Hepatocyte (in vitro differentiated cells): ENCODE measurements around the gene ADAMTSL3. TPM values are rescaled to one million over a fixed set of nuclear protein-coding genes. Genes with fewer than 3 reads are reported as not detected.

ENCODE experiments used
- DNase-seq: peaks from one replicate; pipeline ENCODE4 v3.0.0-alpha.2; 2016; ENCODE audit warnings: low spot score
- H2AFZ ChIP-seq: fragments of 200-600 bp; sonication (generic); 2 replicates; pipeline ENCODE4 v1.6.0; 2016; ENCODE audit warnings: antibody characterized with exemption, mild to moderate bottlenecking
- H3K27ac ChIP-seq: fragments of 200-600 bp; sonication (generic); 2 replicates; pipeline ENCODE4 v1.5.1; 2016; ENCODE audit warnings: mild to moderate bottlenecking
- H3K27me3 ChIP-seq: fragments of 200-600 bp; sonication (generic); 2 replicates; pipeline ENCODE4 v1.6.1; 2016
- H3K36me3 ChIP-seq: fragments of 200-600 bp; sonication (generic); replicated peaks from 2 replicates; pipeline ENCODE4 v1.5.1; 2016; ENCODE audit warnings: low read depth; ENCODE audit not compliant: insufficient read depth
- H3K4me1 ChIP-seq: fragments of 200-600 bp; sonication (generic); 2 replicates; pipeline ENCODE4 v1.5.1; 2016; ENCODE audit warnings: mild to moderate bottlenecking, moderate library complexity; ENCODE audit not compliant: insufficient read depth
- H3K4me2 ChIP-seq: fragments of 200-600 bp; sonication (generic); 2 replicates; pipeline ENCODE4 v1.6.0; 2016
- H3K4me3 ChIP-seq: fragments of 200-600 bp; sonication (generic); 2 replicates; pipeline ENCODE4 v1.5.1; 2016; ENCODE audit warnings: mild to moderate bottlenecking
- H3K79me2 ChIP-seq: fragments of 200-600 bp; sonication (generic); 2 replicates; pipeline ENCODE4 v1.6.0; 2017; ENCODE audit warnings: mild to moderate bottlenecking
- H3K9me2 ChIP-seq: fragments of 200-600 bp; sonication (generic); replicated peaks from 2 replicates; pipeline ENCODE4 v1.6.0; 2017; ENCODE audit warnings: mild to moderate bottlenecking; ENCODE audit not compliant: insufficient read depth
- H3K9me3 ChIP-seq: fragments of 200-600 bp; sonication (generic); 2 replicates; pipeline ENCODE4 v1.5.1; 2016; ENCODE audit warnings: low read depth, mild to moderate bottlenecking
- H4K20me1 ChIP-seq: fragments of 200-600 bp; sonication (generic); 2 replicates; pipeline ENCODE4 v1.6.0; 2016; ENCODE audit warnings: mild to moderate bottlenecking; ENCODE audit not compliant: insufficient read depth, poor library complexity, severe bottlenecking
- CTCF ChIP-seq: fragments of 200-600 bp; sonication (generic); IDR thresholded peaks from 2 replicates; pipeline ENCODE4 v1.5.1; 2016; ENCODE audit warnings: antibody characterized with exemption, mild to moderate bottlenecking; ENCODE audit not compliant: poor library complexity
- EZH2 ChIP-seq: fragments of 200-600 bp; sonication (generic); IDR thresholded peaks from 2 replicates; pipeline ENCODE4 v1.6.1; 2016; ENCODE audit warnings: antibody characterized with exemption, mild to moderate bottlenecking, borderline replicate concordance
- EZH2phosphoT487 ChIP-seq: fragments of 200-600 bp; sonication (generic); IDR thresholded peaks from one replicate; pipeline ENCODE4 v1.6.1; 2018; ENCODE audit warnings: antibody characterized with exemption, mild to moderate bottlenecking, low read depth, moderate library complexity; ENCODE audit not compliant: unreplicated experiment, severe bottlenecking
- WGBS: methylation state at CpG from one replicate; pipeline ENCODE4 v1.1.6; 2016; ENCODE audit warnings: low lambda C conversion rate; ENCODE audit errors: missing lambda C conversion rate; 5-methylcytosine and 5-hydroxymethylcytosine counted together
- polyA plus RNA-seq: library from polyadenylated mRNA; unstranded; fragments of >200 nt; fragmentation: Nextera tagmentation; extraction: Ambion mirVana; gene quantifications from 2 replicates; pipeline ENCODE4 v1.2.1, GENCODE V29; 2016
- total RNA-seq: library from RNA; depleted of rRNA; stranded (reverse); fragments of >200 nt; gene quantifications from 2 replicates; pipeline ENCODE4 v1.2.3, GENCODE V29; 2014

Gene ADAMTSL3
- total and polyA plus RNA-seq, 2 experiments from 2014 or later: 5.0 to 5.2 TPM

GRCh38 chr15:83881156-83881555 is 227.2 kb downstream of the ADAMTSL3 start:
- H3K27ac ChIP-seq: no peak overlapping the region
- no peaks in the 10 kb centered on the region for H3K36me3 ChIP-seq
- H2AFZ ChIP-seq: no peak overlapping the region
- no peaks in the 10 kb centered on the region for H3K4me1 ChIP-seq
- TF ChIP-seq EZH2phosphoT487: no peak
- TF ChIP-seq EZH2: no peak
- no peak overlapping the region for H3K4me3 ChIP-seq
- 85% methylated on average over 3 of the region's 3 CpGs for WGBS
- no peaks in the 10 kb centered on the region for H3K27me3 ChIP-seq
- no peaks in the 10 kb centered on the region for H3K9me2 ChIP-seq
- no peak for DNase-seq
- H3K4me2 ChIP-seq: no peak overlapping the region
- H3K9me3 ChIP-seq: no peaks in the 10 kb centered on the region
- no peaks in the 10 kb centered on the region for H4K20me1 ChIP-seq
- H3K79me2 ChIP-seq: no peaks in the 10 kb centered on the region

- Histone ChIP-seq H4K20me1 (no peaks in the 10 kb centered on the region), H3K9me2 (no peaks in the 10 kb centered on the region), H3K79me2 (no peaks in the 10 kb centered on the region), H3K27ac (no peak overlapping the region), H3K4me1 (no peaks in the 10 kb centered on the region), H3K27me3 (no peaks in the 10 kb centered on the region), H3K4me2 (no peak overlapping the region), H3K9me3 (no peaks in the 10 kb centered on the region), H2AFZ (no peak overlapping the region), H3K36me3 (no peaks in the 10 kb centered on the region), H3K4me3 (no peak overlapping the region)
- TF ChIP-seq CTCF (no peak), EZH2phosphoT487 (no peak), EZH2 (no peak)
- DNase-seq: no peak
- WGBS: 90% methylated on average over 2 of the region's 2 CpGs
Measured at GRCh38 chr15:83886321-83886720, 232.4 kb downstream of the ADAMTSL3 start.

- DNase-seq: no peak
- H3K9me2 ChIP-seq: no peaks in the 10 kb centered on the region
- 86% methylated on average over 2 of the region's 2 CpGs for WGBS
- no peaks in the 10 kb centered on the region for H3K27me3 ChIP-seq
- no peaks in the 10 kb centered on the region for H4K20me1 ChIP-seq
- H3K27ac ChIP-seq: no peak overlapping the region
- H3K4me1 ChIP-seq: no peaks in the 10 kb centered on the region
- H3K4me2 ChIP-seq: no peak overlapping the region
- no peak overlapping the region for H2AFZ ChIP-seq
- H3K36me3 ChIP-seq: no peaks in the 10 kb centered on the region
- no peaks in the 10 kb centered on the region for H3K9me3 ChIP-seq
- TF ChIP-seq EZH2: no peak
- no peak for TF ChIP-seq CTCF
- no peak for TF ChIP-seq EZH2phosphoT487
- H3K4me3 ChIP-seq: no peak overlapping the region
- no peaks in the 10 kb centered on the region for H3K79me2 ChIP-seq
Measured at GRCh38 chr15:83887404-83887803, 233.5 kb downstream of the ADAMTSL3 start.

GRCh38 chr15:83887961-83888360 is 234.0 kb downstream of the ADAMTSL3 start:
- H3K4me1 ChIP-seq: no peaks in the 10 kb centered on the region
- WGBS: 83% methylated on average over 2 of the region's 2 CpGs
- no peaks in the 10 kb centered on the region for H3K79me2 ChIP-seq
- no peak overlapping the region for H2AFZ ChIP-seq
- H3K9me3 ChIP-seq: no peaks in the 10 kb centered on the region
- no peaks in the 10 kb centered on the region for H3K9me2 ChIP-seq
- no peak overlapping the region for H3K4me2 ChIP-seq
- no peak for DNase-seq
- no peak overlapping the region for H3K27ac ChIP-seq
- no peaks in the 10 kb centered on the region for H3K27me3 ChIP-seq
- no peaks in the 10 kb centered on the region for H3K36me3 ChIP-seq
- TF ChIP-seq CTCF (no peak), EZH2 (no peak), EZH2phosphoT487 (no peak)
- H3K4me3 ChIP-seq: no peak overlapping the region
- no peaks in the 10 kb centered on the region for H4K20me1 ChIP-seq
